ENCODE measurements around the gene FAM89A. TPM values are rescaled to one million over a fixed set of nuclear protein-coding genes. Genes with fewer than 3 reads are reported as not detected.
A peak's percentile ranks its signal among the peaks of the same experiment; 100 is the strongest.

Gene FAM89A
- 0.23 TPM for polyA plus RNA-seq (2012; ENCODE audit: missing spikeins)

- no peak for TF ChIP-seq POLR2A (IDR thresholded peaks at IDR 0.05; ENCODE audit: low read depth, low read length)
- no peak for TF ChIP-seq TAF1 (IDR thresholded peaks at IDR 0.05; ENCODE audit: borderline replicate concordance, low read depth, low read length)
- TF ChIP-seq POLR2AphosphoS5 (IDR thresholded peaks at IDR 0.05; ENCODE audit: low read depth, low read length), result no peak
- FAIRE-seq (peak; percentile 65), DNase-seq (ENCODE audit: insufficient read length) (peak; percentile 71)
These were observed at the start of gene FAM89A for GRCh38 chr1:231040019-231040799. Gene FAM89A (minus strand): TSS chr1:231040254. CDS start chr1:231040211, 43 bp downstream.

DNA sequence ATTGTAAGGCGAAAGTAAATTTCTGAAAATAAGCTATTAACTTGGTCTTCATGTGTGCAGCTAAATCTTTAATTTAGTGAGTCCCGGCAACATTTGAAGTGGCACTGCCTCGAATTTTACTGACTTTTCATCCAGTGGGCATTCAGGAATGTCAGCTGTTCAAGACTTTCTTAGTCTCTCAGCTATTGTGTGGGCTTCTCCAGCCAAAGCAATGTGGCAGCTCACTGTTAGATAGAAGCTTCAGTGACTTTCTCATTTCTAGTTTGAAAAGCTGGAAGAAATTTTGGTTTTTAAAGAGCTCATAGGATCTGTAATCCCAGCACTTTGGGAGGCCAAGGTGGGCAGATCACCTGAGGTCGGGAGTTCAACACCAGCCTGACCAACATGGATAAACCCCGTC, 44.3 kb upstream of the FAM89A start:
- FAIRE-seq (no peak), DNase-seq (ENCODE audit: insufficient read length) (no peak)
- TF ChIP-seq POLR2A (IDR thresholded peaks at IDR 0.05; ENCODE audit: low read depth, low read length), result no peak
- TF ChIP-seq POLR2AphosphoS5 (IDR thresholded peaks at IDR 0.05; ENCODE audit: low read depth, low read length), result no peak
- TF ChIP-seq TAF1 (IDR thresholded peaks at IDR 0.05; ENCODE audit: borderline replicate concordance, low read depth, low read length), result no peak

GRCh38 chr1:231079163-231079562, 39.1 kb upstream of the FAM89A start:
- no peak for DNase-seq (ENCODE audit: insufficient read length)
- TF ChIP-seq POLR2AphosphoS5 (IDR thresholded peaks at IDR 0.05; ENCODE audit: low read depth, low read length), result no peak
- no peak for FAIRE-seq

DNA sequence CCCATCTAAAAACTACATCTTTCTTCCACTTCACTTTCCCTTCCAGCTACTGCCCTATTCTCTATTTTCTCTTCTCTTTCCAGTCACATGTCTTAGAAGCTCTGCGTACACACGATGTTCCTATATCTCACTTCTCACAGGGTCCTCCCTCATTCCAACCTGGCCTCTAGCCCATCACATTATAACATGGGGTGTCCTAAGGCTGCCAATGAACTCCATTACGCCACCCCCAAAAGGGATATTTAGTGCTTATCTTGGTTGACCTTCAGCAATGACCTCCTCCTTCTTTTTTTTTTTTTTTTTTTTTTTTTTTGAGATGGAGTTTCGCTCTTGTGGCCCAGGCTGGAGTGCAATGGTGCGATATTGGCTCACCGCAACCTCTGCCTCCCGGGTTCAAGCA, 38.2 kb upstream of the FAM89A start:
- FAIRE-seq (no peak), DNase-seq (ENCODE audit: insufficient read length) (no peak)

GRCh38 chr1:231076802-231077201, 36.7 kb upstream of the FAM89A start:
- DNase-seq (ENCODE audit: insufficient read length) (no peak), FAIRE-seq (no peak)
- TF ChIP-seq POLR2A (IDR thresholded peaks at IDR 0.05; ENCODE audit: low read depth, low read length) (no peak), TAF1 (IDR thresholded peaks at IDR 0.05; ENCODE audit: borderline replicate concordance, low read depth, low read length) (no peak), POLR2AphosphoS5 (IDR thresholded peaks at IDR 0.05; ENCODE audit: low read depth, low read length) (no peak)

More for the DNA sequence above, 38.2 kb upstream of the FAM89A start:
- TF ChIP-seq POLR2AphosphoS5 (IDR thresholded peaks at IDR 0.05; ENCODE audit: low read depth, low read length) (no peak), TAF1 (IDR thresholded peaks at IDR 0.05; ENCODE audit: borderline replicate concordance, low read depth, low read length) (no peak), POLR2A (IDR thresholded peaks at IDR 0.05; ENCODE audit: low read depth, low read length) (no peak)

GRCh38 chr1:231075497-231075896, 35.4 kb upstream of the FAM89A start:
- no peak for FAIRE-seq
- no peak for DNase-seq (ENCODE audit: insufficient read length)
- no peak for TF ChIP-seq TAF1 (IDR thresholded peaks at IDR 0.05; ENCODE audit: borderline replicate concordance, low read depth, low read length)
- no peak for TF ChIP-seq POLR2A (IDR thresholded peaks at IDR 0.05; ENCODE audit: low read depth, low read length)
- no peak for TF ChIP-seq POLR2AphosphoS5 (IDR thresholded peaks at IDR 0.05; ENCODE audit: low read depth, low read length)

DNA sequence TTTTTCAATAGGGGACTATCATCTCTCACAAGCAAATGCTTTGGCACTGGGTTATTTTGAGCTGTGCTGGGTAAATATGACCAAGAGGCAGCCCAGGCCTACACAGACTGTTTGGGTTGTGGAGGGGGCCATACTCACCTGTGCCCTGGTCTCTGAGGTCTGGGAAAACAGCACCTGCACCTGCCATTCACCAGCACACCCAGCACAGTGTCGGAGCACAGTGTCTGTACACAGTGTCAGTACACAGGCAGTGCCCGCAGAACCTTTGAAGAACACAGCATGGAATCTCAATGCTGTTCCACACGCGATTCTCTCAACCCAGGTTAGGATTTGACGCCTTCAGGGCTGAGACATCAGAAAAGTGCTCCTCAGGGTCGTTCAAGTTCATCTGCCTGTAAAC, 35.0 kb upstream of the FAM89A start:
- TF ChIP-seq POLR2A (IDR thresholded peaks at IDR 0.05; ENCODE audit: low read depth, low read length) (no peak), TAF1 (IDR thresholded peaks at IDR 0.05; ENCODE audit: borderline replicate concordance, low read depth, low read length) (no peak)
- FAIRE-seq (no peak), DNase-seq (ENCODE audit: insufficient read length) (no peak)

DNA sequence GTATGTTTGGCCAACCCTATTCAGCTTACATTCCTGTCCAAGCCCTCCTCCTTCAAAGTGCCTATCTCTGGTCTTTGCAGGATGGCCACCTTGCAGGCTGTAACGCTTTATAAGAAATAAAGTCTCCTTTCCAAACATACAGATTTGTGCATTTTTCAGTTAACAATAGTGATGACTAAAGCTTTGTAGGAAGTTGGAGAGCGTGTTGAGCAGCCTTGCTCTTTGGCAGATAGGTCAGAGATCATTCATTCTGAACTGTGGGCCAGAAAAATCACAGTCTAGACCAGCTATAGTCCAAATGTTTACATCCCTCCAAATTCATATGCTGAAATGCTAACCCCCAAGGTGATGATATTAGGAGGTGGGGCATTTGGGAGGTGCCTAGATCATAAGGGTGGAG, 34.0 kb upstream of the FAM89A start:
- TF ChIP-seq POLR2AphosphoS5 (IDR thresholded peaks at IDR 0.05; ENCODE audit: low read depth, low read length) (no peak), TAF1 (IDR thresholded peaks at IDR 0.05; ENCODE audit: borderline replicate concordance, low read depth, low read length) (no peak), POLR2A (IDR thresholded peaks at IDR 0.05; ENCODE audit: low read depth, low read length) (no peak)
- DNase-seq (ENCODE audit: insufficient read length) (no peak), FAIRE-seq (no peak)

- FAIRE-seq, result no peak
- no peak for DNase-seq (ENCODE audit: insufficient read length)
- TF ChIP-seq POLR2AphosphoS5 (IDR thresholded peaks at IDR 0.05; ENCODE audit: low read depth, low read length), result no peak
- TF ChIP-seq TAF1 (IDR thresholded peaks at IDR 0.05; ENCODE audit: borderline replicate concordance, low read depth, low read length), result no peak
- TF ChIP-seq POLR2A (IDR thresholded peaks at IDR 0.05; ENCODE audit: low read depth, low read length), result no peak
These were observed 33.3 kb upstream of the FAM89A start for GRCh38 chr1:231073331-231073730.

DNA sequence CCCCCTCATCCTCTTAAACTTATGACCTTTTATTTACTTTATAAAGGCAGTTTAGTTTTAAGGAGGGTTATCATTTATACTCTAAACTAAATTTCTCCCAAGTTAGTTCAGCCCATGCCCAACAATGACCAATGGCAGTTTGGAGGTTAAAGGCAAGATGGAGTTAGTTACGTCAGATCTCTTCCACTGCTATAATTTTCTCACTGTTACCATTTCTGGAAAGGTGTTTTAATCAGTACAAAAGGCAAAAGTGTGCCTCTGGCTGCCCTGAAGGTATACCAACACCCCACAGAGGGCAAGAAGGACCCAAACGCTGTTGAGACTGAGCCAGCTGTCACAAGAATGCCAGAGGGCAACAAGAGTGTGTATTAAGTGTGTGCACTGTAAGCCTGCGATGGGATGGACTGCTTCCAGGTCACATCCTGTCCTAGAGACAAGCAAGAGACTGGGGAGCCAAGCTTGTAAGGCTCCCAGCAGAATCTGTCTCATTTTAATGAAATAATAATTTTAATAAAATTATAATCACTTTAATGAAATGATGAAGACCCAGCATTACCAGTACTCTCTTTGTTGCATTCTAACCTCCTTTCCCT, 32.5 kb upstream of the FAM89A start:
- TF ChIP-seq POLR2A (IDR thresholded peaks at IDR 0.05; ENCODE audit: low read depth, low read length), result no peak
- TF ChIP-seq TAF1 (IDR thresholded peaks at IDR 0.05; ENCODE audit: borderline replicate concordance, low read depth, low read length), result no peak
- no peak for TF ChIP-seq POLR2AphosphoS5 (IDR thresholded peaks at IDR 0.05; ENCODE audit: low read depth, low read length)
- FAIRE-seq, result no peak
- no peak for DNase-seq (ENCODE audit: insufficient read length)

DNA sequence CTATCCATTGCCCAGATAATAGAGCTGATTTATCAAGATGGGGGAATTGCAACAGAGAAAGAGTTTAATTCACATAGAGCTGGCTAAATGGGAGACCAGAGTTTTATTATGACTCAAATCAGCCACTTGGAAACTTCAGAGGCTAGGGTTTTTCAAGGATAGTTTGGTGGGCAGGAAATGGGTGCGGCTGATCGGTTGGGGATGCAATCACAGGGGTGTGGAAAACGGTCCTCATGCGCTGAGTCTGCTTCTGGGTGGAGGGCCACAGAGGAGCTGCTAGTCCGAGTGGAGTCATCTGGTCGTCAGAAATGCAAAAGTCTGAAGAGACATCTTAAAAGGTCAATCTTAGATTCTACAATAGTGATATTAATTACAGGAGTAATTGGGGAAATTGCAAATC, 32.0 kb upstream of the FAM89A start:
- FAIRE-seq (no peak), DNase-seq (ENCODE audit: insufficient read length) (no peak)
- TF ChIP-seq POLR2A (IDR thresholded peaks at IDR 0.05; ENCODE audit: low read depth, low read length), result no peak
- TF ChIP-seq TAF1 (IDR thresholded peaks at IDR 0.05; ENCODE audit: borderline replicate concordance, low read depth, low read length), result no peak

GRCh38 chr1:231070758-231071444, 30.8 kb upstream of the FAM89A start:
- TF ChIP-seq POLR2A (IDR thresholded peaks at IDR 0.05; ENCODE audit: low read depth, low read length) (no peak), TAF1 (IDR thresholded peaks at IDR 0.05; ENCODE audit: borderline replicate concordance, low read depth, low read length) (no peak), POLR2AphosphoS5 (IDR thresholded peaks at IDR 0.05; ENCODE audit: low read depth, low read length) (no peak)
- no peak for DNase-seq (ENCODE audit: insufficient read length)
- no peak for FAIRE-seq

All from GM12892 (cell line).